Heart left ventricle (tissue), 13 donors: ENCODE data around the gene PAF1.

Experiments used
- POLR2A ChIP-seq, 2 donors: fragments of 450-650 bp; IDR thresholded peaks; one replicate each; pipeline ENCODE4 v1.6.1; 2017; ENCODE audit warnings: antibody characterized with exemption in 2 of 2, mild to moderate bottlenecking in 2 of 2, moderate library complexity in 2 of 2
- TF ChIP-seq, protein P1 (sequence below), 12 donors: fragments of 200-600 bp; sonication (generic) in 4 of 12; IDR thresholded peaks; one replicate each; pipeline versions ENCODE4 v1.5.0 to v1.8.0; 2018 to 2022; ENCODE audit warnings: antibody characterized with exemption in 12 of 12, mild to moderate bottlenecking in 5 of 12
- donor health status: ischemic (EF 13 %, LVEDD 7.1; RV severe dilation, severe dysfunction).
- donor health status: DM: no; HTN: yes; CAD: no.
- donor health status: DM: no; HTN: no; CAD: no.
- donor health status: ischemic (EF 25% LVEDD 6.9; RV normal size, moderate dysfunction).
- donor health status: ischemic (EF 25% LVEDD 5.7; RV mildly dilated, moderate dysfunction).
- donor health status: ischemic (EF 35%, LVEDD 5.7; RV mildly dilated, moderate dysfunction).
- donor health status: nonischemic (EF 11% LVEDD 7.7; RV severe dilation, severe dysfunction).
- donor health status: DM: yes; HTN: yes; CAD: no.
- donor health status: PGD.
- donor health status: ischemic (EF 29% LVEDD 5.4; RV normal size, mild dysfunction).
- donor health status: nonischemic (EF 23%, LVEDD 6.1; RV moderate dilation, normal function).

DNA sequence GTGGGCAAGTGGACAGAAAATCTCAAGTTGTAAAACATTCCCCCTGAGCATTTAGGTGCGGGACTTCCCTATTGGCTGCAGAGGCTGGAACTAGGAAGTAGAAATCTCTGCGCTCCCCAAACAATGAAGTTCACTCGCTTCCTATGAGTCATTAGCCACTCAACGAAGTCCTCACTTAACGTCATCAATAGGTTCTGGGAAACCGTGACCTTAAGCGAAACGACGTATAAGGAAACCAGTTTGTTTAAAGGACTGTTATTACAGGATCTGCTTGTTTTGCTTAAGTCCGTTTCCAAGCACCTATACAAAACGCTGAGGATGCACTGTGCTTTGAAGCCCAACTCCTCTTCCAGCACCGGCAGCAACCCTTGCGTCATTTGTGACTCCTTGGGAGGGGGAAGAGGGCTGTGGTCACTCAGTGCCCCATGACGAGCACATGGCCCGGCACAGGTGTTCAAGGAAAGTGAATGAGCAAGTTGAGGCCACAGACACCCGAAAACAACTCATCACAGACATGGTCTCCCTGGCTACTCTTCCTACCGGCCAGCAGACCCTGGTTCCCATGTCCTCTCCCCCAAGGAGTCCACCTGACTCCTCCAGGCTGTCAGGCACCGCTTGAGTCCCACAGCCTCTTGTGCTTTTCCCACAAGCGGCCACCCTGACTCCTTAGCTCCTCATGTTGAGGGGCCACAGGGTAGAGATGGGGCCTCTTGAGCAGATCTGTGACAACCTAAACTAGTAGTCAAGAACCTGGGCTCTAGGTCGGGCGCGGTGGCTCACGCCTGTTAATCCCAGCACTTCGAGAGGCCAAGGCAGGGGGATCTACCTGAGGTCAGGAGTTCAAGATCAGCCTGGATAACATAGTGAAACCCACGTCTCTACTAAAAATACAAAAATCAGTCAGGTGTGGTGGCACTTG, 40.0 kb upstream of the PAF1 start:
- TF ChIP-seq POLR2A (IDR thresholded peaks at IDR 0.05), result no peak
- TF ChIP-seq, protein P1, sequence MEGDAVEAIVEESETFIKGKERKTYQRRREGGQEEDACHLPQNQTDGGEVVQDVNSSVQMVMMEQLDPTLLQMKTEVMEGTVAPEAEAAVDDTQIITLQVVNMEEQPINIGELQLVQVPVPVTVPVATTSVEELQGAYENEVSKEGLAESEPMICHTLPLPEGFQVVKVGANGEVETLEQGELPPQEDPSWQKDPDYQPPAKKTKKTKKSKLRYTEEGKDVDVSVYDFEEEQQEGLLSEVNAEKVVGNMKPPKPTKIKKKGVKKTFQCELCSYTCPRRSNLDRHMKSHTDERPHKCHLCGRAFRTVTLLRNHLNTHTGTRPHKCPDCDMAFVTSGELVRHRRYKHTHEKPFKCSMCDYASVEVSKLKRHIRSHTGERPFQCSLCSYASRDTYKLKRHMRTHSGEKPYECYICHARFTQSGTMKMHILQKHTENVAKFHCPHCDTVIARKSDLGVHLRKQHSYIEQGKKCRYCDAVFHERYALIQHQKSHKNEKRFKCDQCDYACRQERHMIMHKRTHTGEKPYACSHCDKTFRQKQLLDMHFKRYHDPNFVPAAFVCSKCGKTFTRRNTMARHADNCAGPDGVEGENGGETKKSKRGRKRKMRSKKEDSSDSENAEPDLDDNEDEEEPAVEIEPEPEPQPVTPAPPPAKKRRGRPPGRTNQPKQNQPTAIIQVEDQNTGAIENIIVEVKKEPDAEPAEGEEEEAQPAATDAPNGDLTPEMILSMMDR (IDR thresholded peaks at IDR 0.05), result no peak
